ENCODE measurements around the gene FRMD4A. TPM values are rescaled to one million over a fixed set of nuclear protein-coding genes. Genes with fewer than 3 reads are reported as not detected.

Gene FRMD4A
- total RNA-seq, 4 donors from 2014 or later: 5.6 to 34.1 (median 19.4) TPM

- DNase-seq: no peak
- Histone ChIP-seq H3K27ac (no peak overlapping the region), H3K36me3 (no peaks in the 10 kb centered on the region), H3K9me3 (no peaks in the 10 kb centered on the region), H3K4me3 (no peak overlapping the region), H3K4me1 (no peaks in the 10 kb centered on the region), H3K27me3 (no peaks in the 10 kb centered on the region)
- no peak for TF ChIP-seq POLR2A (IDR thresholded peaks at IDR 0.05)
- no peak for TF ChIP-seq CTCF (IDR thresholded peaks at IDR 0.05)
- intact Hi-C loops (cut with DNase I; ENCODE audit: low total_unique reads): no loop called here
These were observed 352.7 kb downstream of the FRMD4A start for GRCh38 chr10:13977861-13978532.

DNA sequence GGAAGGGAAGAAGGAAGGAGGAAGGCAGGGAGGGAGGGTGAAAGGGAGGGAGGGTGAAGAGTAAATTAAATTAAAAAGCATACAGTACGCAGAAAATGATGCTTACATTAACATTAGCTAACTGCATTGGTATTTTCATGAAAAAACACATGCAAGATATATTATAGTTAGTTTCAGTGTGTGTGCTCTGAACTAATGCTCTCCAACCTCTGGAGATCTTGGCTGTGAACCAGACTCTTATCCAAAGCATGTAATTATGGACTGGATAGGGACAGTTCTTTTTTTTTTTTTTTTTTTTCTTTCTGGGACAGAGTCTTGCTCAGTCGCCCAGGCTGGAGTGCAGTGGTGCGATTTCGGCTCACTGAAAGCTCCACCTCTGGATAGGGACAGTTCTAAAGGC lies 357.0 kb downstream of the FRMD4A start:
- H3K27me3 ChIP-seq: no peaks in the 10 kb centered on the region
- intact Hi-C loops (cut with DNase I; ENCODE audit: low total_unique reads): no loop called here
- no peak overlapping the region for H3K27ac ChIP-seq
- no peak overlapping the region for H3K4me3 ChIP-seq
- no peaks in the 10 kb centered on the region for H3K36me3 ChIP-seq
- TF ChIP-seq CTCF (IDR thresholded peaks at IDR 0.05) (no peak), POLR2A (IDR thresholded peaks at IDR 0.05) (no peak)
- no peak for DNase-seq
- no peaks in the 10 kb centered on the region for H3K9me3 ChIP-seq
- no peaks in the 10 kb centered on the region for H3K4me1 ChIP-seq

DNA sequence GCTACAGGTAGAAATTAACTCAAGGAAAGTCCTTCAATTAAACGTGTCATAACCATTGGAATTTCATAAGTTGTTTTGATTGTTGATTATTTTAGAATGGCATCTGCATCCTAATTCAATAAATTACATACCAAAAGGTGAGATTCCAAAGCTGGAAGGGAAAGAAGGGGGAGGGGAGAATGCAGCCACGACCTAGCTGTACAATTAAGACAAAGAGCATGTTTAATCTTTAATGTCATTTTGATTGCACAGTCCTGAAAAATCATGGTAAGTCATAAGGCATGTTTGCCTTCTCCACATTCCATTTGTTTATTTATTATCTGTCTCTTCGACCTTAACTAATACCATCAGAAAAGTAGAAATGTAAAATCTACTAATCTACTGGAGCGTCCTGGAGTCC lies 358.1 kb downstream of the FRMD4A start:
- Histone ChIP-seq H3K9me3 (no peaks in the 10 kb centered on the region), H3K27me3 (no peaks in the 10 kb centered on the region), H3K27ac (no peak overlapping the region), H3K4me1 (no peaks in the 10 kb centered on the region), H3K4me3 (no peak overlapping the region), H3K36me3 (no peaks in the 10 kb centered on the region)
- intact Hi-C loops (cut with DNase I; ENCODE audit: low total_unique reads): no loop called here
- no peak for DNase-seq
- no peak for TF ChIP-seq CTCF (IDR thresholded peaks at IDR 0.05)
- TF ChIP-seq POLR2A (IDR thresholded peaks at IDR 0.05): no peak

GRCh38 chr10:13971601-13972475 lies 358.9 kb downstream of the FRMD4A start:
- Histone ChIP-seq H3K4me3 (no peak overlapping the region), H3K36me3 (no peaks in the 10 kb centered on the region), H3K4me1 (no peaks in the 10 kb centered on the region), H3K27ac (no peak overlapping the region), H3K9me3 (no peaks in the 10 kb centered on the region), H3K27me3 (no peaks in the 10 kb centered on the region)
- intact Hi-C loops (cut with DNase I; ENCODE audit: low total_unique reads): no loop called here
- TF ChIP-seq POLR2A (IDR thresholded peaks at IDR 0.05): no peak
- no peak for DNase-seq

DNA sequence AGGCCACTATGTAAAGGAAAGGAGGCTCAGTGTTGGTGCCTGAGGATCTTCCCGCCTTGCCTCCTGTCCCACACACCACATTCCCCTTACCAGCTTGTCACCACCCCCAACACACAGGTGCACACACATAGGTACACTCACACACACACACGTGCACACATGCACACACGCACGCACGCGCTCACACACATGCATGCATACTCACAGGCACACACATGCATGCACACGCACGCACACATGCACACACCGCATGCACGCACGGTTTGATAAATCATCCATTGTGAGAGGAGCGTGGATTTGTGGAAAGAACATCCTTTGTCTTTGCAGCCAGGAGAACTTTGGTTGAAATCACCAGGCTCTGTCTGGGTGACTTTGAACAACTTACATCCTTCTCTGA lies 359.8 kb downstream of the FRMD4A start:
- Histone ChIP-seq H3K4me1 (no peaks in the 10 kb centered on the region), H3K27ac (no peak overlapping the region), H3K27me3 (no peaks in the 10 kb centered on the region), H3K4me3 (no peak overlapping the region), H3K9me3 (no peaks in the 10 kb centered on the region), H3K36me3 (no peaks in the 10 kb centered on the region)
- intact Hi-C loops (cut with DNase I; ENCODE audit: low total_unique reads): no loop called here
- no peak for DNase-seq
- TF ChIP-seq POLR2A (IDR thresholded peaks at IDR 0.05) (no peak), CTCF (IDR thresholded peaks at IDR 0.05) (no peak)

Measured in uterus (tissue), 4 donors.